ENCODE data around the gene CBX6. TPM values are rescaled to one million over a fixed set of nuclear protein-coding genes. Genes with fewer than 3 reads are reported as not detected.

Gene CBX6
- polyA plus RNA-seq, 1 donor, result 25.6 TPM

DNA sequence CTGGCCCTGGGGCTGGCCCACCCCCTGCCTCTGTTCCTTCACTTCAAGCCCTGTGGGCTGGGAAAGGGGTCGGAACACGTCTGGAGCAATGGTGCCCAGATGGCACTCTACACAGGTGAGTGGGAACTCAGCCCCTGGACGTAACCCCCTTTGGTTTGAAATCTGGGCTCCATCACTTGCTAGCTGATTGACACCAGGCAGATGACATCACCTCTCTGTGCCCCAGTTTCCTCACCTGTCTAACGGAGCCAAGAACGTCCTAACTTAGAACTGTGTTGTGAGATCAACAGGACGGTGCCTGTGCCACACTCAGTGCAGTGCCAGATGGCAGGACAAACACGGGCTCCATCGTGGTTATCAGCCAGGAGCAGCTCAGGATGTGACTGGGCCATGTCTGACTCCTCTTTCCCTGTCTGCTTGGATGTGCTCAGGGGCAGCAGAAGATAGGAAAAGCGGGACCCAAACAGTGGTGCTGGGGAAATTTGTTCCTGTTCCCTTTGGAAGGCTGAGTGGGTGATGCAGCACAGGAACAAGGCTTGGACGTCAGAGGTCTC is 52.6 kb downstream of the CBX6 start:
- no CpG with 5 or more reads among the region's 10 CpGs for WGBS (ENCODE audit: insufficient coverage, low lambda C conversion rate)

DNA sequence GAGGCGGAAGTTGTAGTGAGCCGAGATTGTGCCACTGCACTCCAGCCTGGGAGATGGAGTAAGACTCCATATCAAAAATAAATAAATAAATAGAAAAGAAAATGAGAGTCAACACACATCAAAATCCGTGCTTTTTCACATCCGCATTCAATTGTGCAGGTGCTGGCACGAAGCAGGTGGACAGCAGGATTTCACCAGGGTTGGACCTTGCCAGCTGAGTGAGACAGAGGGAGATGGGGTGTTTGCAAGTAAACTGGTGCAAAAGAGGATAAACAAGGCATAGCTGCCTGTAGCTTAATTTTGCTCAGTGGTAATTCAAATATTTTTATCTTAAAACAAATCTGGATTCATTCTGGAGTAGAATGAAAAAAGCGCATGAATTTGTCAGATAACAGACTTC is 54.8 kb downstream of the CBX6 start:
- DNase-seq, result no peak
- WGBS (ENCODE audit: insufficient coverage, low lambda C conversion rate), result 92% methylated on average over 5 of the region's 6 CpGs
- Histone ChIP-seq H3K27ac (ENCODE audit: low read length) (no peak overlapping the region), H3K36me3 (ENCODE audit: control insufficient read depth, insufficient read depth, low read length) (no peaks in the 10 kb centered on the region), H3K9me3 (ENCODE audit: control insufficient read depth, low read depth, low read length) (no peaks in the 10 kb centered on the region), H3K4me1 (ENCODE audit: control insufficient read depth, insufficient read depth, low read length) (no peaks in the 10 kb centered on the region), H3K27me3 (ENCODE audit: control insufficient read depth, insufficient read depth, low read length) (no peaks in the 10 kb centered on the region), H3K4me3 (ENCODE audit: low read length) (no peak overlapping the region)

More for the DNA sequence above, 52.6 kb downstream of the CBX6 start:
- DNase-seq, result no peak
- Histone ChIP-seq H3K4me3 (ENCODE audit: low read length) (no peak overlapping the region), H3K9me3 (ENCODE audit: control insufficient read depth, low read depth, low read length) (no peaks in the 10 kb centered on the region), H3K27me3 (ENCODE audit: control insufficient read depth, insufficient read depth, low read length) (no peaks in the 10 kb centered on the region), H3K4me1 (ENCODE audit: control insufficient read depth, insufficient read depth, low read length) (no peaks in the 10 kb centered on the region), H3K36me3 (ENCODE audit: control insufficient read depth, insufficient read depth, low read length) (no peaks in the 10 kb centered on the region), H3K27ac (ENCODE audit: low read length) (no peak overlapping the region)

DNA sequence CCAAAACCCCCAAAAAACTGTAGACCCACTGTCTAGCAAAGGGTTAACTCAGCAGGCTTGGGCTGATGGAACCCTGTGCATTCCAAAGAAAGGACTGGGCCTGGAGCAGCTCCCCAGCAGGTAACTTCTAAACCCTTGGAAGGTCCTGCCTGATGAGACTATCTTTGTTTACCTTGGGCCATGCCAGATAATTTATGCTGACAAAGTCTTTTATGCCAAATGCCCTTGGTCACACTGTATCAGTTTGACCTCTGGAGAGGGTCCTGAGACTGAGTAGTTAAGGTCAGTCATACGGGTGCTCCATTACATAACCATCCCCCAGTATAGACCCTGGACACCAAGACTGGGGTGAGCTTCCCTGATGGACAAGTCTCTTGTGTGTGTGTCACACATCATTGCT is 56.2 kb downstream of the CBX6 start:
- peaks cover 5% of the 10 kb centered on the region for H3K9me3 ChIP-seq (ENCODE audit: control insufficient read depth, low read depth, low read length)
- no CpG with 5 or more reads among the region's 1 CpG for WGBS (ENCODE audit: insufficient coverage, low lambda C conversion rate)
- H3K4me3 ChIP-seq (ENCODE audit: low read length), result no peak overlapping the region
- no peak for DNase-seq
- H3K36me3 ChIP-seq (ENCODE audit: control insufficient read depth, insufficient read depth, low read length), result no peaks in the 10 kb centered on the region
- H3K27me3 ChIP-seq (ENCODE audit: control insufficient read depth, insufficient read depth, low read length), result no peaks in the 10 kb centered on the region
- no peak overlapping the region for H3K27ac ChIP-seq (ENCODE audit: low read length)
- H3K4me1 ChIP-seq (ENCODE audit: control insufficient read depth, insufficient read depth, low read length), result no peaks in the 10 kb centered on the region

Other genes starting within 250 kb of the CBX6 start
- 1.4 TPM for gene FAM227A, start 215.8 kb downstream of the CBX6 start, polyA plus RNA-seq
- gene CBY1, start 215.6 kb downstream of the CBX6 start, polyA plus RNA-seq, result 38.7 TPM
- 76.8 TPM for gene TOMM22, start 190.3 kb downstream of the CBX6 start, polyA plus RNA-seq
- 77.2 TPM for gene JOSD1, start 171.3 kb downstream of the CBX6 start, polyA plus RNA-seq
- gene GTPBP1, start 166.3 kb downstream of the CBX6 start, polyA plus RNA-seq, result 57.4 TPM
- gene SUN2, start 116.2 kb downstream of the CBX6 start, polyA plus RNA-seq, result 66.5 TPM
- 16.8 TPM for gene DNAL4, start 78.1 kb downstream of the CBX6 start, polyA plus RNA-seq
- gene NPTXR, start 28.2 kb downstream of the CBX6 start, polyA plus RNA-seq, result 9.8 TPM
- gene APOBEC3A, start 85.4 kb upstream of the CBX6 start, polyA plus RNA-seq, result 0.07 TPM
- 3.8 TPM for gene APOBEC3B, start 110.1 kb upstream of the CBX6 start, polyA plus RNA-seq
- 13.9 TPM for gene APOBEC3C, start 142.0 kb upstream of the CBX6 start, polyA plus RNA-seq
- gene APOBEC3D, start 148.9 kb upstream of the CBX6 start, polyA plus RNA-seq, result 2.9 TPM
- 3.9 TPM for gene APOBEC3F, start 168.6 kb upstream of the CBX6 start, polyA plus RNA-seq
- gene APOBEC3G, start 205.1 kb upstream of the CBX6 start, polyA plus RNA-seq, result 7.0 TPM
- 0.42 TPM for gene APOBEC3H, start 225.0 kb upstream of the CBX6 start, polyA plus RNA-seq

Data from large intestine (tissue), 3 donors.